Mucosa of descending colon (tissue), 3 donors: ENCODE measurements around the gene SUV39H1. TPM values are rescaled to one million over a fixed set of nuclear protein-coding genes. Genes with fewer than 3 reads are reported as not detected.
A peak's percentile ranks its signal among the peaks of the same experiment; 100 is the strongest.

Source experiments
- ATAC-seq: fragments of 200-7000 bp; cut with Tn5 transposase; one replicate; pipeline ENCODE4 v1.9.1; 2020; ENCODE audit warnings: mild to moderate bottlenecking, moderate library complexity
- DNase-seq, 3 donors: peaks; one replicate each; pipeline ENCODE4 v3.0.0-alpha.2; 2020
- H3K36me3 ChIP-seq: fragments of 200-600 bp; one replicate; pipeline ENCODE4 v1.8.0; 2021; ENCODE audit warnings: low read depth, mild to moderate bottlenecking
- H3K4me1 ChIP-seq: fragments of 200-600 bp; one replicate; pipeline ENCODE4 v1.8.0; 2021; ENCODE audit warnings: low read depth, mild to moderate bottlenecking
- H3K4me3 ChIP-seq: fragments of 200-600 bp; one replicate; pipeline ENCODE4 v1.8.0; 2021; ENCODE audit warnings: mild to moderate bottlenecking
- H3K9me3 ChIP-seq: fragments of 200-600 bp; one replicate; pipeline ENCODE4 v1.8.0; 2021; ENCODE audit warnings: mild to moderate bottlenecking
- intact Hi-C, 2 donors: fragments of 100-400 bp; cut with DNase I in 1 of 2; cut with micrococcal nuclease in 1 of 2; formaldehyde crosslinking; loops; one replicate each; pipeline versions ENCODE4 v1.11.0 to v1.11.1; 2022; cut with DNase I, micrococcal nuclease
- total RNA-seq, 3 donors: library from RNA; stranded (reverse); fragmentation: NEBNext Ultra II Directional in 2 of 3; extraction: Animal tissue kit (Norgen Biotek cat#: 25700) in 2 of 3; gene quantifications; one replicate each; pipeline versions ENCODE4 v1.2.1 to v1.2.4, GENCODE V29; 2021 to 2023
- TF ChIP-seq, protein P1 (sequence below): fragments of 200-600 bp; IDR thresholded peaks from one replicate; pipeline ENCODE4 v1.8.0; 2022; ENCODE audit warnings: antibody characterized with exemption, mild to moderate bottlenecking
- donor health status: DM: no; HTN: no; CAD: no; lungs with moderate emphysema.
- donor health status: DM: no; HTN: no; CAD: no.
- donor health status: DM: no; HTN: yes; CAD: no.

SUV39H1 gene
- total RNA-seq, 3 donors from 2014 or later: 3.4 to 6.2 (median 3.7) TPM

DNA sequence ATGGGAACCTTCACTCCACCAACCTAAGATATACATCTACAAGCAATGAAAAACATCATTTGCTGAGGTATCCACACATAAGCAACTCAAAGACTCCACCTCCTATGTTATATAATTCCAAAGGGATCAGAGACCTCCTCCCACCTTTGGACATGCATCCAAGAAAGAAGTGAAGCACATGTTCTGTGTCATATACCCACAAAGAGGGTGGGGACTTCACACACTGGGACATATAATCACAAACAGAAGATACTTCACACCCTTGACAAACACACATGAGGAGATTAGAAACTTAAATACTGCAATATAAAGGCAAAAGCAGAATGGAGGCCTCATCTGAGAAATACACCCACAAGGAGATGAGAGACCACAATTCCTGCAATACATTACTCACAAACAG is 25.4 kb downstream of the SUV39H1 start:
- DNase-seq (no peak), ATAC-seq (peak; percentile 69)
- TF ChIP-seq, protein P1, sequence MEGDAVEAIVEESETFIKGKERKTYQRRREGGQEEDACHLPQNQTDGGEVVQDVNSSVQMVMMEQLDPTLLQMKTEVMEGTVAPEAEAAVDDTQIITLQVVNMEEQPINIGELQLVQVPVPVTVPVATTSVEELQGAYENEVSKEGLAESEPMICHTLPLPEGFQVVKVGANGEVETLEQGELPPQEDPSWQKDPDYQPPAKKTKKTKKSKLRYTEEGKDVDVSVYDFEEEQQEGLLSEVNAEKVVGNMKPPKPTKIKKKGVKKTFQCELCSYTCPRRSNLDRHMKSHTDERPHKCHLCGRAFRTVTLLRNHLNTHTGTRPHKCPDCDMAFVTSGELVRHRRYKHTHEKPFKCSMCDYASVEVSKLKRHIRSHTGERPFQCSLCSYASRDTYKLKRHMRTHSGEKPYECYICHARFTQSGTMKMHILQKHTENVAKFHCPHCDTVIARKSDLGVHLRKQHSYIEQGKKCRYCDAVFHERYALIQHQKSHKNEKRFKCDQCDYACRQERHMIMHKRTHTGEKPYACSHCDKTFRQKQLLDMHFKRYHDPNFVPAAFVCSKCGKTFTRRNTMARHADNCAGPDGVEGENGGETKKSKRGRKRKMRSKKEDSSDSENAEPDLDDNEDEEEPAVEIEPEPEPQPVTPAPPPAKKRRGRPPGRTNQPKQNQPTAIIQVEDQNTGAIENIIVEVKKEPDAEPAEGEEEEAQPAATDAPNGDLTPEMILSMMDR: no peak
- H3K36me3 ChIP-seq: no peaks in the 10 kb centered on the region
- no peak overlapping the region for H3K4me3 ChIP-seq
- intact Hi-C loops: no loop called here
- no peaks in the 10 kb centered on the region for H3K9me3 ChIP-seq
- peaks cover 6% of the 10 kb centered on the region for H3K4me1 ChIP-seq

GRCh38 chrX:48726596-48726995 is 30.1 kb downstream of the SUV39H1 start:
- no peak for ATAC-seq
- no peak overlapping the region for H3K4me3 ChIP-seq

GRCh38 chrX:48728653-48729052 is 32.1 kb downstream of the SUV39H1 start:
- TF ChIP-seq, protein P1: no peak
- ATAC-seq: no peak
- intact Hi-C loops: no loop called here

More at GRCh38 chrX:48726596-48726995, 30.1 kb downstream of the SUV39H1 start:
- no peaks in the 10 kb centered on the region for H3K36me3 ChIP-seq
- TF ChIP-seq, protein P1: no peak
- no peaks in the 10 kb centered on the region for H3K9me3 ChIP-seq
- peaks cover 1% of the 10 kb centered on the region for H3K4me1 ChIP-seq
- intact Hi-C loops: no loop called here
- DNase-seq: no peak

GRCh38 chrX:48736303-48736702 is 39.8 kb downstream of the SUV39H1 start:
- no peak for ATAC-seq
- no peak for DNase-seq
- no peaks in the 10 kb centered on the region for H3K36me3 ChIP-seq
- TF ChIP-seq, protein P1: no peak
- no peak overlapping the region for H3K4me3 ChIP-seq
- intact Hi-C loops: no loop called here
- no peaks in the 10 kb centered on the region for H3K9me3 ChIP-seq
- no peaks in the 10 kb centered on the region for H3K4me1 ChIP-seq

More at GRCh38 chrX:48728653-48729052, 32.1 kb downstream of the SUV39H1 start:
- Histone ChIP-seq H3K4me3 (no peak overlapping the region), H3K4me1 (no peaks in the 10 kb centered on the region), H3K36me3 (no peaks in the 10 kb centered on the region), H3K9me3 (no peaks in the 10 kb centered on the region)
- no peak for DNase-seq

- TF ChIP-seq, protein P1: no peak
- H3K36me3 ChIP-seq: no peaks in the 10 kb centered on the region
- intact Hi-C loops: no loop called here
- DNase-seq (no peak), ATAC-seq (no peak)
- H3K4me3 ChIP-seq: no peak overlapping the region
- H3K4me1 ChIP-seq: no peaks in the 10 kb centered on the region
- no peaks in the 10 kb centered on the region for H3K9me3 ChIP-seq
Measured at GRCh38 chrX:48736878-48737212, 40.3 kb downstream of the SUV39H1 start.
